Stimulated activated CD8-positive, alpha-beta memory T cell treated with anti-CD3 and anti-CD28 coated beads, Interleukin-2, amount 100 ng/mL, for 1 hour (primary cell): ENCODE measurements around the gene CUL2.
"Not testable (repeated sequence)": the region's sequence is repeated elsewhere in the genome, so short reads cannot be mapped to it uniquely, and the experiment has no call there.

Source experiments
- DNase-seq, 2 donors: peaks; one replicate each; pipeline ENCODE4 v3.0.0-alpha.2; 2020; ENCODE audit warnings: low read depth in 2 of 2

Gene CUL2

GRCh38 chr10:34979938-34980337, 110.2 kb downstream of the CUL2 start:
- DNase-seq: no peak

DNA sequence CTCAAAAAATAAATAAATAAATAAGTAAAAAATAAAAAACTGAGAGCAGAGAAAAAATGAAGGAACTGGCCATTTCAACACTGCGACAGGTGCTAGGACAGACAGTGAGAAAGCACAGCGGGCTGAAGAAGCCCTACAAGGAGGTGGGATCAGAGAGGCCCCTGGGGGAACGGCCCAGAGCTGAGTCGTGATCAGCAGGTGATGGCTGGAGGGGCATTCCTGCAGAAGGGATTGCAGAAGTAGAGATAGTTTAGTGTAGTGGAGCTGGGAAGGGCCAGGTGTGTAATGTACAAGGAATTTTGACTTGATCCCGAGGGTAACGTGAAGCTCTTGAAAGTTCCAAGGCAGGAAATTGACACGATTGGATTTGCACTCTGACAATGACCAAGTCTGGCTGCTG, 112.1 kb downstream of the CUL2 start:
- DNase-seq: no peak

DNA sequence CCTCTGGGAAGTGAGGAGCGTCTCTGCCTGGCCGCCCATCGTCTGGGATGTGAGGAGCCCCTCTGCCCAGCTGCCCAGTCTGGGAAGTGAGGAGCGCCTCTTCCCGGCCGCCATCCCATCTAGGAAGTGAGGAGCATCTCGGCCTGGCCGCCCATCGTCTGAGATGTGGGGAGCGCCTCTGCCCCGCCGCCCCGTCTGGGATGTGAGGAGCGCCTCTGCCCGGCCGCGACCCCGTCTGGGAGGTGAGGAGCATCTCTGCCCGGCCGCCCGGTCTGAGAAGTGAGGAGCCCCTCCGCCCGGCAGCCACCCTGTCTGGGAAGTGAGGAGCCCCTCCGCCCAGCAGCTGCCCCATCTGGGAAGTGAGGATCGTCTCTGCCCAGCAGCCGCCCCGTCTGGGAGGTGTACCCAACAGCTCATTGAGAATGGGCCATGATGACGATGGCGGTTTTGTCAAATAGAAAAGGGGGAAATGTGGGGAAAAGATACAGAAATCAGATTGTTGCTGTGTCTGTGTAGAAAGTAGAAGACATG, 113.7 kb downstream of the CUL2 start:
- DNase-seq: not testable (repeated sequence)

- DNase-seq: not testable (repeated sequence)
Measured at GRCh38 chr10:34974364-34975065, 115.6 kb downstream of the CUL2 start.

GRCh38 chr10:34973757-34974156, 116.4 kb downstream of the CUL2 start:
- not testable (repeated sequence) for DNase-seq

DNA sequence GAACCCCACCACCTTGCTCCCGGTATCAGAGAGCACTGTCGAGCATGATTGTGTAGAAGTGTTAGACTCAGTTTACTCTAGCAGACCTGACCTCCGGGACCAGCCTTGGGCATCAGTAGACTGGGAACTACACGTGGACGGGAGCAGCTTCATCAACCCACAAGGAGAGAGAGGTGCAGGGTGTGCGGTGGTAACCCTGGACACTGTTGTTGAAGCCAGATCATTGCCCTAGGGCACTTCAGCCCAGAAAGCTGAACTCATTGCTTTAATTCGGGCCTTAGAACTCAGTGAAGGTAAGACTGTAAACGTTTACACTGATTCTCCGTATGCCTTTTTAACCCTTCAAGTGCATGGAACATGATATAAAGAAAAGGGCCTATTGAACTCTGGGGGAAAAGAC, 117.0 kb downstream of the CUL2 start:
- not testable (repeated sequence) for DNase-seq

- not testable (repeated sequence) for DNase-seq
Measured at GRCh38 chr10:34972591-34972990, 117.5 kb downstream of the CUL2 start.

DNA sequence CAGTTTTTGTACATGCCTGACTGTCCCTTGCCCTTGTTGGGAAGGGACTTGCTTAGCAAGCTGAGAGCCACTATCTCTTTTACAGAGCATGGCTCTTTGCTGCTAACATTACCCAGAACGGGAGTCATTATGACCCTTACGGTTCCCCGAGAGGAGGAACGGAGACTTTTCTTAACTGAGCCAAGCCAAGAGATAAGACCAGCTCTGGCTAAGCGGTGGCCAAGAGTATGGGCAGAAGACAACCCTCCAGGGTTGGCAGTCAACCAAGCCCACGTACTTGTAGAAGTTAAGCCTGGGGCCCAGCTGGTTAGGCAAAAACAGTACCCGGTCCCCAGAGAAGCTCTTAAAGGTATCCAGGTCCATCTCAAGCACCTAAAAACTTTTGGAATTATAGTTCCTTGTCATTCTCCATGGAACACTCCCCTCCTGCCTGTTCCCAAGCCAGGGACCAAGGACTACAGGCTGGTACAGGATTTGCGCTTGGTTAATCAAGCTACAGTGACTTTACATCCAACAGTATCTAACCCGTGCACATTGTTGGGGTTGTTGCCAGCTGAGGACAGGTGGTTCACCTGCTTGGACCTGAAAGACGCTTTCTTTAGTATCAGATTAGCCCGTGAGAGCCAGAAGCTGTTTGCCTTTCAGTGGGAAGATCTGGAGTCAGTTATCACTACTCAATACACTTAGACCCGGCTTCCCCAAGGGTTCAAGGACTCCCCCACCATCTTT, 118.4 kb downstream of the CUL2 start:
- DNase-seq: not testable (repeated sequence)

DNA sequence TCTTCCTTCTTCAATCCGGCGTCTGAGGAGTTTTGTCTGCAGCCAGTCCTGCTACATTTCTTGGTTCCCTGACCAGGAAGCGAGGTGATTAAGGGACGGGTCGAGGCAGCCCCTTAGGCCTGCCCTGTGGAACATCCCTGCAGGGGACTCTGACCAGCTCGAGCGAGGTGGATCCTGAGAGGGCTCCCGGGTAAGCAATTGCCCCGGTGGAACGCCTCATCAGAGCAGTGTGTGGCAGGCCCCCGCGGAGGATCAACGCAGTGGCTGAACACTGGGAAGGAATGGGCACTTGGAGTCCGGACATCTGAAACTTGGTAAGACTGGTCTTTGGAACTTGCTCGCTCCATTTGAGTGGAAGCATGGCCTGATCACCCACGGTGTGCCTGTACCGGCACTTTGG, 121.0 kb downstream of the CUL2 start:
- no peak for DNase-seq

DNA sequence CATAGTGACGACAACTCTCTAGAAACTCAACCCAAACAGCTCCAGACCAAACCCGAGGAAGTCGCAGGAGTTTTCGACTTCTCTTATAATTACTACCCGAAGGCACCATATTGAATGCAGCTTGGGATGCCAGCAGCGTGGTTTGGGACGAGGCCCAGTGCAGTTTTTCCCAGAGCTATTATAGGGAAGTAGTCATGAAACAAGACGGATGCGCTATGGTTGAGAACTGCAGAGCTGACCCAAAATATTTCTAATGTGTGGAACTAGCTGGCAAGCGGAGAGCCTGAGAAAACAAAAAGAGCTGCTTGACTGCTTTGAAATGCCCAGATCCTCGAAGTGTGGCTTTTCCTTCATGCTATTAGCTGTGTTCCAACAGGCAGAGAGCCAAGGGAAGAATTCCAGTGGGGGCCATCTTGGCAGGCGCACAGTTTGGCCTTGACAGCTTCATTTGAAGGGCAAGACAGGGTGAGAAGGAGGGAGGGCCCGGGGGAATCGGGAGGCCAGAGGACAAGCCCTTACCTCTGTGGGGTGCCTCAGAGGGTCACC, 122.7 kb downstream of the CUL2 start:
- DNase-seq: no peak

GRCh38 chr10:34966451-34966850, 123.7 kb downstream of the CUL2 start:
- DNase-seq: no peak

DNA sequence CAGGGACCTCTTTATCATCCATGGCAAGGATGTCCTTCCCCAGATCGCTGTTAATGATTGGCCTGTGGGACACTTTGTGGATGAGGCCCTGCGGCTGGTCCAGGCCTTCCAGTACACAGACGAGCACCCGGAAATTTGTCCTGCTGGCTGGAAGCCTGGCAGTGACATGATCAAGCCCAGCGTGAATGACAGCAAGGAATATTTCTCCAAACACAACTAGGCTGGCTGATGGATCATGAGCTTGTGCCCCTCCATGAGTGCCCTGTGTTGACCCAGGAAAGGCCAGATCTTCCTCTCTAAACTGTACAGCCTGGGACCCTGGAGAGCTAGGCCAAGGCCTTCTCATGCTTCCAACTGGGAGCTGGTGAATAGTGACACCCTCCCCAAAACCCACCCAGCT, 124.1 kb downstream of the CUL2 start:
- DNase-seq: no peak

GRCh38 chr10:34964166-34964800, 125.9 kb downstream of the CUL2 start:
- no peak for DNase-seq

DNA sequence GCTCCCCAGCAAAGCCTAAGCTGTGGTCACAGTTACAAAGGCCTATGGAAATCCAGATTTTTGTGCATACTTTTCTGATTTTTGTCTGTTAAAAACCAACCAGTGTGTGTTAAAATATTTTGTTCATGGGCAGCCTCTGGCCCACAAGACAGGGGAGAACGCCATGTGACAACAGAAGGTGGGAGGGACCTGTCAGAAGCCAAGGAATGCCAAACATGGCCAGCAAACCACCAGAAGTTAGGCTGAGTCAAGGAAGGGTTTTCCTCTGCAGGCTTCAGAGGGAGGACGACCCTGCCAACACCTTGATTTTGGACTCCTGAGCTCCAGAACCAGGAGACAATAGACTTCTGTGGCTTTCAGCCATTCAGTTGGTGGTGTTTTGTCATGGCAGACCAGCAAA, 127.3 kb downstream of the CUL2 start:
- DNase-seq: no peak

GRCh38 chr10:34960983-34961382, 129.2 kb downstream of the CUL2 start:
- no peak for DNase-seq

DNA sequence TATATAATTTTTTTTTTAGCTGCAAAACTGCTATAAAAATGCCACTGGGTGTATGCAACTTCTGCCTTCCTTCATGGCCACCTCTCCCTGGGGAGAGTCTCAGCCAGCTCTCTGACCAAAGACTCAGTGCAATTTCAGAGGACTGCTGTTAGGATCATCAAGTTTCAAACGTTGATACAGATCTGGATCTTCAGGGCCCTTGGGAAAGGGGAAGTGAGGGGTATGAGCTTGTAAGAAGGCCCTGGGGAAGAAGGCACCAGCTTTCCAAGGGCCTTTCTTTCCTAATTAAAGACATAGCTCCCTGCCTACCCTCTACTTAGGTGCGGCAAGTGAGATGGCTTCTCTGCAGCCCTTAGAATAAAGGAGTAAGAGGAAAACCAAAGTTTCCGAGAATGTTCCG, 130.4 kb downstream of the CUL2 start:
- DNase-seq: no peak

- DNase-seq: no peak
Measured at GRCh38 chr10:34959321-34959720, 130.8 kb downstream of the CUL2 start.
